ENCODE measurements around the gene STAT4.

DNA sequence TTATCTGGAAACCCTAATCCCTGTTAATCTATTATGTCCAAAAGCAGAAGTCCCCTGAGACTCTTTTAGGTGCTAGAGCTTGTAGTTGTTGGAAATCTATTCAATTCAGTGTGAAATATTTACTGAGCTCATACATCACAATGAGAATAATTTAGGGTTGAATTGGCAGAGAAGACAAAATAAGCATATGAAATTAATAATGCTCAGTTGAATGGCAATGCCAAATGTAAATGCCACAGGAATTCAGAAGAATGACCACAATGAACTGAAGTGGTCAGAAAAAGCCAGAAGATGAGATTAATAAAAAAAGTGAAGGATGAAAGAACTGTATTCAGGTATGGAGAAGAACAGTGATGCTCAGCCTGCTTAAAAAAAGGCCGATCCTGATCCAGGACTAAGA, 8.0 kb upstream of the STAT4 start:
- TF ChIP-seq, protein P1, sequence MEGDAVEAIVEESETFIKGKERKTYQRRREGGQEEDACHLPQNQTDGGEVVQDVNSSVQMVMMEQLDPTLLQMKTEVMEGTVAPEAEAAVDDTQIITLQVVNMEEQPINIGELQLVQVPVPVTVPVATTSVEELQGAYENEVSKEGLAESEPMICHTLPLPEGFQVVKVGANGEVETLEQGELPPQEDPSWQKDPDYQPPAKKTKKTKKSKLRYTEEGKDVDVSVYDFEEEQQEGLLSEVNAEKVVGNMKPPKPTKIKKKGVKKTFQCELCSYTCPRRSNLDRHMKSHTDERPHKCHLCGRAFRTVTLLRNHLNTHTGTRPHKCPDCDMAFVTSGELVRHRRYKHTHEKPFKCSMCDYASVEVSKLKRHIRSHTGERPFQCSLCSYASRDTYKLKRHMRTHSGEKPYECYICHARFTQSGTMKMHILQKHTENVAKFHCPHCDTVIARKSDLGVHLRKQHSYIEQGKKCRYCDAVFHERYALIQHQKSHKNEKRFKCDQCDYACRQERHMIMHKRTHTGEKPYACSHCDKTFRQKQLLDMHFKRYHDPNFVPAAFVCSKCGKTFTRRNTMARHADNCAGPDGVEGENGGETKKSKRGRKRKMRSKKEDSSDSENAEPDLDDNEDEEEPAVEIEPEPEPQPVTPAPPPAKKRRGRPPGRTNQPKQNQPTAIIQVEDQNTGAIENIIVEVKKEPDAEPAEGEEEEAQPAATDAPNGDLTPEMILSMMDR (IDR thresholded peaks at IDR 0.05), result no peak
- TF ChIP-seq POLR2A (IDR thresholded peaks at IDR 0.05), result no peak

Data from thyroid gland (tissue), 4 donors.